Stimulated activated CD4-positive, alpha-beta T cell treated with anti-CD3 and anti-CD28 coated beads, Interleukin-2, amount 100 ng/mL, for 48 hours (primary cell): Measurements from ENCODE around the gene AAGAB.
A peak's percentile ranks its signal among the peaks of the same experiment; 100 is the strongest.

Source experiments
- DNase-seq, 2 donors: peaks; one replicate each; pipeline ENCODE4 v3.0.0-alpha.2; 2020

The AAGAB gene

GRCh38 chr15:67186226-67186649, 68.2 kb downstream of the AAGAB start:
- no peak for DNase-seq

GRCh38 chr15:67185621-67186225, 68.7 kb downstream of the AAGAB start:
- no peak for DNase-seq

GRCh38 chr15:67185051-67185450, 69.4 kb downstream of the AAGAB start:
- no peak for DNase-seq

GRCh38 chr15:67184208-67184925, 70.1 kb downstream of the AAGAB start:
- no peak for DNase-seq

- no peak for DNase-seq
Measured at GRCh38 chr15:67183443-67184169, 70.9 kb downstream of the AAGAB start.

- DNase-seq, result no peak
Measured at GRCh38 chr15:67181221-67181639, 73.2 kb downstream of the AAGAB start.

GRCh38 chr15:67180514-67181191, 73.8 kb downstream of the AAGAB start:
- DNase-seq, result no peak

GRCh38 chr15:67180035-67180434, 74.4 kb downstream of the AAGAB start:
- DNase-seq, result no peak

- DNase-seq, result no peak
Measured at GRCh38 chr15:67179411-67179995, 75.0 kb downstream of the AAGAB start.

- DNase-seq, result no peak
Measured at GRCh38 chr15:67178569-67179210, 75.8 kb downstream of the AAGAB start.

GRCh38 chr15:67177752-67178151, 76.7 kb downstream of the AAGAB start:
- DNase-seq, result no peak

- no peak for DNase-seq
Measured at GRCh38 chr15:67176195-67176971, 78.1 kb downstream of the AAGAB start.

GRCh38 chr15:67175643-67176071, 78.8 kb downstream of the AAGAB start:
- DNase-seq, result peak; percentile 21 to 38

- DNase-seq, result peak in 1 of 2 donors; percentile 28
Measured at GRCh38 chr15:67174864-67175573, 79.4 kb downstream of the AAGAB start.

- DNase-seq, result no peak
Measured at GRCh38 chr15:67174446-67174845, 80.0 kb downstream of the AAGAB start.

GRCh38 chr15:67173786-67174185, 80.7 kb downstream of the AAGAB start:
- no peak for DNase-seq

GRCh38 chr15:67173005-67173404, 81.5 kb downstream of the AAGAB start:
- no peak for DNase-seq

- DNase-seq, result peak in 1 of 2 donors; percentile 37
Measured at GRCh38 chr15:67172172-67172571, 82.3 kb downstream of the AAGAB start.

GRCh38 chr15:67171471-67171870, 83.0 kb downstream of the AAGAB start:
- no peak for DNase-seq

GRCh38 chr15:67170143-67170925, 84.1 kb downstream of the AAGAB start:
- DNase-seq, result no peak
